Activated T-helper 2 cell treated with anti-CD3 and anti-CD28 coated beads, Interferon-gamma antibody, Interleukin-2, Interleukin-4, amounts not matched to agents 10 μg/mL and 5 μg/mL and 100 μg/mL, durations not matched to agents 14 hours and 24 hours and 36 hours (primary cell): ENCODE data around the gene TEAD1. TPM values are rescaled to one million over a fixed set of nuclear protein-coding genes. Genes with fewer than 3 reads are reported as not detected.

ENCODE experiments used
- DNase-seq: peaks from one replicate; pipeline ENCODE4 v3.0.0; 2021; ENCODE audit warnings: low spot score
- H3K27ac Mint-ChIP-seq: one replicate; pipeline ENCODE4 v1.8.0; 2021; ENCODE audit warnings: mixed read lengths
- H3K27me3 Mint-ChIP-seq: one replicate; pipeline ENCODE4 v1.8.0; 2021; ENCODE audit warnings: low read depth, mixed read lengths
- H3K36me3 Mint-ChIP-seq: one replicate; pipeline ENCODE4 v1.8.0; 2021; ENCODE audit warnings: low read depth, mixed read lengths
- H3K4me1 Mint-ChIP-seq: one replicate; pipeline ENCODE4 v1.8.0; 2021; ENCODE audit warnings: low read depth, mixed read lengths
- H3K4me3 Mint-ChIP-seq: one replicate; pipeline ENCODE4 v1.8.0; 2021; ENCODE audit warnings: low read depth, mild to moderate bottlenecking, moderate library complexity, mixed read lengths
- H3K9me3 Mint-ChIP-seq: one replicate; pipeline ENCODE4 v1.8.0; 2021; ENCODE audit warnings: mixed read lengths
- intact Hi-C: fragments of 100-400 bp; cut with micrococcal nuclease; formaldehyde crosslinking; loops from one replicate; pipeline ENCODE4 v1.15.1; 2023
- total RNA-seq: library from RNA; stranded (reverse); gene quantifications from 2 replicates; pipeline ENCODE4 v1.2.3, GENCODE V29; 2022

The TEAD1 gene
- total RNA-seq, 1 donor from 2014 or later = 1.3 TPM

GRCh38 chr11:12882670-12883069, 208.4 kb downstream of the TEAD1 start:
- Mint-ChIP-seq H3K27me3 (peaks cover 3% of the 10 kb centered on the region), H3K4me1 (no peaks in the 10 kb centered on the region), H3K36me3 (no peaks in the 10 kb centered on the region), H3K9me3 (no peaks in the 10 kb centered on the region), H3K27ac (no peak overlapping the region), H3K4me3 (no peak overlapping the region)
- intact Hi-C loops = no loop called here
- no peak for DNase-seq

- Mint-ChIP-seq H3K9me3 (no peaks in the 10 kb centered on the region), H3K27ac (no peak overlapping the region), H3K4me3 (no peak overlapping the region), H3K27me3 (peaks cover 6% of the 10 kb centered on the region), H3K36me3 (no peaks in the 10 kb centered on the region), H3K4me1 (no peaks in the 10 kb centered on the region)
- intact Hi-C loops = no loop called here
- DNase-seq = no peak
Observed at GRCh38 chr11:12884751-12885318, 210.6 kb downstream of the TEAD1 start.

- Mint-ChIP-seq H3K36me3 (no peaks in the 10 kb centered on the region), H3K27ac (no peak overlapping the region), H3K4me1 (no peaks in the 10 kb centered on the region), H3K4me3 (no peak overlapping the region), H3K9me3 (no peaks in the 10 kb centered on the region), H3K27me3 (peaks cover 6% of the 10 kb centered on the region)
- DNase-seq = no peak
- intact Hi-C loops = no loop called here
Observed at GRCh38 chr11:12885717-12886239, 211.6 kb downstream of the TEAD1 start.

- Mint-ChIP-seq H3K9me3 (no peaks in the 10 kb centered on the region), H3K27ac (no peak overlapping the region), H3K36me3 (no peaks in the 10 kb centered on the region), H3K4me1 (no peaks in the 10 kb centered on the region), H3K4me3 (no peak overlapping the region), H3K27me3 (peaks cover 8% of the 10 kb centered on the region)
- intact Hi-C loops = no loop called here
- no peak for DNase-seq
Observed at GRCh38 chr11:12886508-12886907, 212.3 kb downstream of the TEAD1 start.

GRCh38 chr11:12888525-12889158, 214.4 kb downstream of the TEAD1 start:
- Mint-ChIP-seq H3K9me3 (no peaks in the 10 kb centered on the region), H3K4me3 (no peak overlapping the region), H3K27me3 (peaks cover 8% of the 10 kb centered on the region), H3K27ac (no peak overlapping the region), H3K36me3 (no peaks in the 10 kb centered on the region), H3K4me1 (no peaks in the 10 kb centered on the region)
- intact Hi-C loops = loop anchor here (2.0 kb wide), 2 partner anchors 290 to 842 kb away; no protein-coding TSS in a partner anchor
- peak; percentile 33 for DNase-seq

GRCh38 chr11:12889243-12889642, 215.0 kb downstream of the TEAD1 start:
- H3K27ac Mint-ChIP-seq = no peak overlapping the region
- peaks cover 8% of the 10 kb centered on the region for H3K27me3 Mint-ChIP-seq
- H3K9me3 Mint-ChIP-seq = no peaks in the 10 kb centered on the region
- H3K4me3 Mint-ChIP-seq = no peak overlapping the region
- H3K36me3 Mint-ChIP-seq = no peaks in the 10 kb centered on the region
- H3K4me1 Mint-ChIP-seq = no peaks in the 10 kb centered on the region
- no peak for DNase-seq
- intact Hi-C loops = loop anchor here (2.0 kb wide), 2 partner anchors 290 to 842 kb away; no protein-coding TSS in a partner anchor

GRCh38 chr11:12890476-12890875, 216.3 kb downstream of the TEAD1 start:
- intact Hi-C loops = no loop called here
- Mint-ChIP-seq H3K4me3 (no peak overlapping the region), H3K36me3 (no peaks in the 10 kb centered on the region), H3K9me3 (no peaks in the 10 kb centered on the region), H3K27ac (no peak overlapping the region), H3K4me1 (no peaks in the 10 kb centered on the region), H3K27me3 (peaks cover 13% of the 10 kb centered on the region)
- DNase-seq = no peak

GRCh38 chr11:12893787-12894672, 219.8 kb downstream of the TEAD1 start:
- Mint-ChIP-seq H3K4me1 (no peaks in the 10 kb centered on the region), H3K4me3 (no peak overlapping the region), H3K27me3 (peaks cover 15% of the 10 kb centered on the region), H3K27ac (no peak overlapping the region), H3K36me3 (no peaks in the 10 kb centered on the region), H3K9me3 (no peaks in the 10 kb centered on the region)
- intact Hi-C loops = loop anchor here (2.0 kb wide), 1 partner anchor 563 kb away; no protein-coding TSS in a partner anchor
- DNase-seq = peak; percentile 30

- DNase-seq = no peak
- no peak overlapping the region for H3K27ac Mint-ChIP-seq
Observed at GRCh38 chr11:12897390-12897789, 223.2 kb downstream of the TEAD1 start.

GRCh38 chr11:12897867-12898266, 223.6 kb downstream of the TEAD1 start:
- no peak for DNase-seq
- Mint-ChIP-seq H3K4me3 (no peak overlapping the region), H3K27ac (no peak overlapping the region), H3K36me3 (no peaks in the 10 kb centered on the region), H3K4me1 (peaks cover 4% of the 10 kb centered on the region), H3K9me3 (no peaks in the 10 kb centered on the region), H3K27me3 (peaks cover 12% of the 10 kb centered on the region)
- intact Hi-C loops = no loop called here

More at GRCh38 chr11:12897390-12897789, 223.2 kb downstream of the TEAD1 start:
- Mint-ChIP-seq H3K4me3 (no peak overlapping the region), H3K9me3 (no peaks in the 10 kb centered on the region), H3K36me3 (no peaks in the 10 kb centered on the region), H3K4me1 (peaks cover 4% of the 10 kb centered on the region), H3K27me3 (peaks cover 12% of the 10 kb centered on the region)
- intact Hi-C loops = no loop called here

GRCh38 chr11:12900496-12900895, 226.3 kb downstream of the TEAD1 start:
- H3K9me3 Mint-ChIP-seq = no peaks in the 10 kb centered on the region
- peaks cover 7% of the 10 kb centered on the region for H3K27me3 Mint-ChIP-seq
- intact Hi-C loops = no loop called here
- no peak for DNase-seq
- H3K4me1 Mint-ChIP-seq = peaks cover 4% of the 10 kb centered on the region
- no peaks in the 10 kb centered on the region for H3K36me3 Mint-ChIP-seq
- H3K27ac Mint-ChIP-seq = no peak overlapping the region
- no peak overlapping the region for H3K4me3 Mint-ChIP-seq

GRCh38 chr11:12901272-12901671, 227.1 kb downstream of the TEAD1 start:
- Mint-ChIP-seq H3K27ac (no peak overlapping the region), H3K27me3 (peaks cover 5% of the 10 kb centered on the region), H3K4me3 (no peak overlapping the region), H3K4me1 (peaks cover 4% of the 10 kb centered on the region), H3K9me3 (no peaks in the 10 kb centered on the region), H3K36me3 (no peaks in the 10 kb centered on the region)
- intact Hi-C loops = no loop called here
- DNase-seq = no peak
